Large intestine (tissue), 3 donors: ENCODE results near the gene OSBPL3. TPM values are rescaled to one million over a fixed set of nuclear protein-coding genes. Genes with fewer than 3 reads are reported as not detected.

ENCODE experiments used
- DNase-seq, 2 donors: peaks; one replicate each; pipeline versions ENCODE4 v3.0.0 to v3.0.0-alpha.2; 2013
- H3K27ac ChIP-seq: one replicate; pipeline ENCODE4 v1.5.1; 2013; ENCODE audit warnings: low read length
- H3K27me3 ChIP-seq: 2 replicates; pipeline ENCODE4 v1.6.1; 2013; ENCODE audit warnings: low read length; ENCODE audit not compliant: control insufficient read depth, insufficient read depth
- H3K36me3 ChIP-seq: 2 replicates; pipeline ENCODE4 v1.6.1; 2013; ENCODE audit warnings: low read length; ENCODE audit not compliant: control insufficient read depth, insufficient read depth
- H3K4me1 ChIP-seq: one replicate; pipeline ENCODE4 v1.6.1; 2013; ENCODE audit warnings: low read length; ENCODE audit not compliant: control insufficient read depth, insufficient read depth
- H3K4me3 ChIP-seq: one replicate; pipeline ENCODE4 v1.5.1; 2013; ENCODE audit warnings: low read length
- H3K9me3 ChIP-seq: one replicate; pipeline ENCODE4 v1.6.1; 2013; ENCODE audit warnings: mild to moderate bottlenecking, low read depth, low read length, moderate library complexity; ENCODE audit not compliant: control insufficient read depth
- WGBS: methylation state at CpG from one replicate; pipeline ENCODE4 v1.1.5; 2013; ENCODE audit warnings: low lambda C conversion rate; ENCODE audit not compliant: insufficient coverage; 5-methylcytosine and 5-hydroxymethylcytosine counted together
- polyA plus RNA-seq: library from polyadenylated mRNA; unstranded; fragments of 120-200 nt; gene quantifications from one replicate; pipeline ENCODE4 v1.2.1, GENCODE V29; 2013

OSBPL3 gene
- polyA plus RNA-seq, 1 donor: 32.4 TPM

DNA sequence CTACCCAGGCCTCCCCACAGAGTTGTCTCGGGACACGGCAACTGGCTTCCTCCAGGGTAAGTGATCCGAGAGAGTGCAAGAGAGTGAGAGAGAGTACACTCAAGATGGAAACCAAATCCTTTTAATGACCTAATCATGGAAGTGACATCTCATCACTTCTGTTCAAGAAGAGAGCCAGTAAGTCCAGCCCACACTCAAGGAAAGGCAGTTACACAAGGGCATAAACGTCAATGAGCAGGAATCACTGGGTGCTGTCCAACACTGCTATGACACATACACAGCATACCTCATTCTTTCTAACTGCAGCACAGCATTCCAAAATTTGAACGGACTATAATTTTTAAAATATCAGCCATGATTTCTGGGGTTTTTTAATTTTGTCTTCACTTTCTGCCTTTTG lies 29.3 kb upstream of the OSBPL3 start:
- Histone ChIP-seq H3K27ac (no peak overlapping the region), H3K36me3 (no peaks in the 10 kb centered on the region), H3K4me1 (no peaks in the 10 kb centered on the region), H3K27me3 (no peaks in the 10 kb centered on the region), H3K4me3 (no peak overlapping the region), H3K9me3 (peaks cover 2% of the 10 kb centered on the region)
- no peak for DNase-seq
- no CpG with 5 or more reads among the region's 5 CpGs for WGBS

DNA sequence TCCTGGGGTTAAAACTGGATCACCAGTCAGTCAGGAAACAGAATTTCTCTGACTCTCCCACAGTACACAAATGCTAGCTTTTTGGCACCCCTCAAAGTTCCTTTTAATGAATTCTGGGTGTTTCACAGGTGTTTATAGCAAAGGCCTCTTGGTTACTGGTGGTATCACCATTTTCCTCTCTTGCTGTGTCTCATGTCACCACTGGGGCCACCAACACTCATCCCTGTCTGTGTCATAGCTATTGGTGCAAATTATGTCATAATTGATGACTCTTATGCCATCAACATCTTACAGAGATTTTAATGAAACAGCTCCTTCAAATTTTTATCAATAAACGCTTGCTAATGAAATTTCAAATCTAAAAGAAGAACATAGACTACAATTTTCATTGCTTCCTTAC lies 27.7 kb upstream of the OSBPL3 start:
- Histone ChIP-seq H3K9me3 (peaks cover 2% of the 10 kb centered on the region), H3K27me3 (no peaks in the 10 kb centered on the region), H3K27ac (no peak overlapping the region), H3K4me3 (no peak overlapping the region), H3K4me1 (no peaks in the 10 kb centered on the region), H3K36me3 (no peaks in the 10 kb centered on the region)
- no peak for DNase-seq
- 100% methylated on average over 1 of the region's 1 CpG for WGBS

GRCh38 chr7:25006276-25006675 lies 26.3 kb upstream of the OSBPL3 start:
- WGBS: no CpG with 5 or more reads among the region's 1 CpG
- peaks cover 2% of the 10 kb centered on the region for H3K9me3 ChIP-seq
- no peaks in the 10 kb centered on the region for H3K36me3 ChIP-seq
- H3K4me1 ChIP-seq: no peaks in the 10 kb centered on the region
- H3K27me3 ChIP-seq: no peaks in the 10 kb centered on the region
- H3K27ac ChIP-seq: no peak overlapping the region
- no peak overlapping the region for H3K4me3 ChIP-seq
- DNase-seq: no peak

DNA sequence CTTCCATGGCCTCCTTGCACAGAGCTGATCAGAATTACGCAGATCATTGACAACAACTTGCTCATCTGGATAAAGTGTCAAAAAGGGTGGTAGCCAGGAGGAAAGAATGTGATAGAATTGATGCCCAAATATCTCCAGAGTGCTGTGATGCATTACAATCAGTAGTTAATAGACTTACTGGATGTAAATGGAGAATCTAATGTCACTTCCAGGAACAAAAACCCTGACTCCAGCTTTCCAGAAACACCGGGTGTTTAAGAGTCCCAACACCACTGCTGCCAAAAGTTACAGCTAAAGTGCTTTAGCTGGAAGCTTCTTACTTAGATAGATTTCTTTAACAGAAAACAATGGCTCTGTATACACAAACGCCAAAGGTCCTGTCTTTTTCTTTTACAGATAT lies 25.7 kb upstream of the OSBPL3 start:
- Histone ChIP-seq H3K36me3 (no peaks in the 10 kb centered on the region), H3K9me3 (peaks cover 2% of the 10 kb centered on the region), H3K4me3 (no peak overlapping the region), H3K27me3 (no peaks in the 10 kb centered on the region), H3K27ac (no peak overlapping the region), H3K4me1 (no peaks in the 10 kb centered on the region)
- DNase-seq: no peak
- WGBS: 80% methylated on average over 1 of the region's 3 CpGs

GRCh38 chr7:25002786-25003185 lies 22.8 kb upstream of the OSBPL3 start:
- Histone ChIP-seq H3K27me3 (no peaks in the 10 kb centered on the region), H3K4me3 (no peak overlapping the region), H3K4me1 (no peaks in the 10 kb centered on the region), H3K36me3 (no peaks in the 10 kb centered on the region), H3K9me3 (no peaks in the 10 kb centered on the region), H3K27ac (no peak overlapping the region)
- no peak for DNase-seq
- WGBS: no CpG with 5 or more reads among the region's 1 CpG

DNA sequence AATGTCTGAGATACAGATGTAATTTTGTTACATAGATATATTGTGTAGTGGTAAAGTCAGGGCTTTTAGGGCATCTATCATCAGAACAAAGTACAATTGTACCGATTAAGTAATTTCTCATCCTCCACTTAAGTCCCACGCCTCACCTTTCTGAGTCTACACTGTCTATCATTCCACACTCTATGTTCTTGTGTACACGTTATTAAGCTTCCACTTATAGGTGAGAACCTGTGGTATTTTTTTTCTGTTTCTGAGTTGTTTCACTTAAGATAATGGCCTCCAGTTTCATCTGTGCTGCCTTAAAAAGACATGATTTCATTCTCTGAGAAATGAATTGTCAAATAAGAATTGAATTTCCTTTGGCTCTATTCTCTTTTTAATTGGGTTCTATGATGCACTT lies 15.5 kb upstream of the OSBPL3 start:
- H3K9me3 ChIP-seq: no peaks in the 10 kb centered on the region

DNA sequence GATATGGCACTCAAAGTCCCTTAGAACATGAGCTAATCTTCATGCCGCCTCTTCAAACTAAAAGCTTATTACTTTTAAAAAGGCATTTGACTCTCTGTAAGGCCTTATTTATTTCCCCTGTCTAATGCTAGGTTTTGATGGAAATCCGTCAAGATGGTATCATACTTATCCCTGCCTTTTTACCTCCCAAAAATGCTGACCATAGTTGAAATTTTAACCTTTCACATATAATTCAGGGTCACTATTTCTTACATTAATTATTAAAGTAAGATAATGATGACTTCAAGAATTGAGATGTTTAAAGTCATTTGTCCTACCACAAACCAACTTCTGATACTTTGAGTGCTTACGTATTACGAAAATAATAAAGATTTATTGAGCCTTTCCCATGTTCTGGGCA lies 12.3 kb upstream of the OSBPL3 start:
- Histone ChIP-seq H3K4me1 (no peaks in the 10 kb centered on the region), H3K27me3 (no peaks in the 10 kb centered on the region), H3K9me3 (no peaks in the 10 kb centered on the region)

More for the DNA sequence above, 15.5 kb upstream of the OSBPL3 start:
- Histone ChIP-seq H3K27ac (no peak overlapping the region), H3K27me3 (no peaks in the 10 kb centered on the region), H3K4me1 (no peaks in the 10 kb centered on the region), H3K4me3 (no peak overlapping the region), H3K36me3 (no peaks in the 10 kb centered on the region)
- DNase-seq: no peak
- 29% methylated on average over 1 of the region's 3 CpGs for WGBS

GRCh38 chr7:24991353-24991752 lies 11.4 kb upstream of the OSBPL3 start:
- H3K4me1 ChIP-seq: no peaks in the 10 kb centered on the region
- H3K36me3 ChIP-seq: no peaks in the 10 kb centered on the region
- H3K27ac ChIP-seq: no peak overlapping the region
- no peaks in the 10 kb centered on the region for H3K27me3 ChIP-seq
- no CpG with 5 or more reads among the region's 3 CpGs for WGBS
- H3K9me3 ChIP-seq: no peaks in the 10 kb centered on the region
- DNase-seq: no peak
- no peak overlapping the region for H3K4me3 ChIP-seq

More for the DNA sequence above, 12.3 kb upstream of the OSBPL3 start:
- no peaks in the 10 kb centered on the region for H3K36me3 ChIP-seq
- H3K4me3 ChIP-seq: no peak overlapping the region
- no peak for DNase-seq
- H3K27ac ChIP-seq: no peak overlapping the region
- WGBS: 100% methylated on average over 1 of the region's 4 CpGs

- Histone ChIP-seq H3K9me3 (no peaks in the 10 kb centered on the region), H3K27me3 (peaks cover 2% of the 10 kb centered on the region), H3K4me3 (no peak overlapping the region), H3K27ac (no peak overlapping the region), H3K36me3 (no peaks in the 10 kb centered on the region), H3K4me1 (peaks cover 8% of the 10 kb centered on the region)
- 60% methylated on average over 1 of the region's 1 CpG for WGBS
- no peak for DNase-seq
These were observed 7.4 kb upstream of the OSBPL3 start for GRCh38 chr7:24987331-24987842.

GRCh38 chr7:24982917-24983316 lies 2.9 kb upstream of the OSBPL3 start:
- Histone ChIP-seq H3K27ac (peak overlapping the region; percentile 91), H3K36me3 (no peaks in the 10 kb centered on the region), H3K27me3 (peaks cover 5% of the 10 kb centered on the region), H3K4me3 (peak overlapping the region; percentile 61), H3K4me1 (peaks cover 8% of the 10 kb centered on the region), H3K9me3 (no peaks in the 10 kb centered on the region)
- DNase-seq: peak in 1 of 2 donors; percentile 19
- no CpG with 5 or more reads among the region's 2 CpGs for WGBS

DNA sequence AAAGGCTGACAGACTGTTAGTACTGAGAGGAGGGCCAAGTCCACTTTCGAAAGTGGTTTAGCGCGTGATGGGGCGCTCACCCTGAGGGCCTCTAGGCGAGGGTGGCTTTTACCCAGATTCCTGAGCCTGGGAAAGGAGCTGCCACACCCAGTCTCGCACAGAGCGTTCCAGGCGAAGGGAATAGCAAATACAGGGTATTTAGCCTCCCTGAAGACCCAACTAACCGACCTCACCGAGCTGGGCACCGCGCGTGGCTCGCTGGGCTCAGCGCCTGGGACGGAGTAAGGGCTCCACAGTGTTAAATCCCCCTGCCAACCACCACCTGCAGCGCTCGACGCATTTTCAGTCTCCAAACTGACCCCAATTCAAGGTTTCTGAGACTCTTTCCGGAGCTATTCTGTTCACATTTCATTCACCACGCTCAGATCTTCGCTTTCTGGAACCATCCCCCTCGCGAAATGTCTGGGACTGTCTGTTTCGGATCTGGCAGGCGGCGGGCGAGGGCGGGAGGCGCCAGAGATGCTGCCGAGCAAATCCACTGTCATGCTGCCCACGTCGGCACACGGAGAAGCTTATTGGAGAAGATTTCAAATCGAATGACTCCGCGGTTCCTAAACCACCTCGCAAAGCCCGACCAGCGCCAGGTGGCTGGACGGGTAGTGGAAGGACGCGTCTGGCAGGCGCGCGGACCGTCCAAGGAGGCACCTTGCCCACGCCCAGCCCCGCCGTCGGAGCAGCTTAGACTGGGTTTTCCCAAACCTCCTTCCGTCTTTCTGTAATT lies 1.4 kb upstream of the OSBPL3 start:
- 0% methylated on average over 4 of the region's 52 CpGs for WGBS
- Histone ChIP-seq H3K4me3 (peak overlapping the region; percentile 61), H3K36me3 (no peaks in the 10 kb centered on the region), H3K27ac (peak overlapping the region; percentile 91), H3K9me3 (no peaks in the 10 kb centered on the region), H3K4me1 (peaks cover 8% of the 10 kb centered on the region), H3K27me3 (peaks cover 5% of the 10 kb centered on the region)
- peak; percentile 87 to 93 for DNase-seq
